ENCODE measurements around the gene SRSF4. TPM values are rescaled to one million over a fixed set of nuclear protein-coding genes. Genes with fewer than 3 reads are reported as not detected.
"Not testable (repeated sequence)": the region's sequence is repeated elsewhere in the genome, so short reads cannot be mapped to it uniquely, and the experiment has no call there.

The SRSF4 gene
- total RNA-seq, 1 experiment from 2014 or later: 22.6 TPM

GRCh38 chr1:29177022-29177705 is 4.5 kb downstream of the SRSF4 start:
- in situ Hi-C loops (cut with HindIII; ENCODE audit: low pct_unique_long_range_greater_than_20kb, low sequenced_read_pairs): no loop called here

DNA sequence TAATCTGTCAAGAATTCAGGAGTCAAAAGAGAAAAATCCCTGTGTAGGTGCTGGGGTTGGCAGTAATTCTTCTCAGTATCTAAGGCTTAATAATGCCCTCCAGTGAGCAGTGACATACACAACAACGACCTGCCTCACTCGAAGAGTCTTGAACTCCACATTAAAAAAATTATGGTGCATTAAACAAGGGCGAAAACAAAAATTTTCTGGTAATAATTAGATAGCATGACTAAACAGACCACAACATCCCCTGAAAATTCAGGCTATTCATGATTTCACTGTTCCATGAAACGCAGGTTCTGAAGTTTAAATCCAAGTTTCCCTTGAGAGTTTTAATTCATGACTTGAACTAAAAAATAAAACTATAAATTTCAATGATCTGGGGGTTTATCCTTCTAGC is 5.1 kb downstream of the SRSF4 start:
- in situ Hi-C loops (cut with HindIII; ENCODE audit: low pct_unique_long_range_greater_than_20kb, low sequenced_read_pairs): no loop called here
- DNase-seq (ENCODE audit: low read depth, low spot score): no peak

More at GRCh38 chr1:29177022-29177705, 4.5 kb downstream of the SRSF4 start:
- DNase-seq (ENCODE audit: low read depth, low spot score): no peak

DNA sequence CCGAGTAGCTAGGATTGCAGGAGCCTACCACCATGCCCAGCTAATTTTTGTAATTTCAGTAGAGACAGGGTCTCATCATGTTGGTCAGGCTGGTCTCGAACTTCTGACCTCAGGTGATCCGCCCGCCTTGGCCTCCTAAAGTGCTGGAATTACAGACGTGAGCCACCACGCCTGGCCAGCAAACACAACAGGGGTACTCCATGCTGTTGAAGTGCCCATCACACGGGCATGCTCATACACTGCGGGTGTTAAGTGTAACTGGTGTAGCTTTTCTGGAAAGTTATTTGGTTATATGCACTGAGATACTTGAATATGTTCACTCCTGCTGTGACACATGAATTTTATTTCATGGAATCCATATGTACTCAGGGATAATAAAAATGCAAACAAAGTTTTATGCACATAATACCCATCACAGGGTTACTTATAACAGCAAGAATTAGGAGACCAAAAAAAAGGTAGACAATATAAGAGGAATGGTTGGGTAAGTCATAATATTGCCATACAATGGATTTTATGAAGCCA is 9.2 kb downstream of the SRSF4 start:
- in situ Hi-C loops (cut with HindIII; ENCODE audit: low pct_unique_long_range_greater_than_20kb, low sequenced_read_pairs): no loop called here
- no peak for DNase-seq (ENCODE audit: low read depth, low spot score)

DNA sequence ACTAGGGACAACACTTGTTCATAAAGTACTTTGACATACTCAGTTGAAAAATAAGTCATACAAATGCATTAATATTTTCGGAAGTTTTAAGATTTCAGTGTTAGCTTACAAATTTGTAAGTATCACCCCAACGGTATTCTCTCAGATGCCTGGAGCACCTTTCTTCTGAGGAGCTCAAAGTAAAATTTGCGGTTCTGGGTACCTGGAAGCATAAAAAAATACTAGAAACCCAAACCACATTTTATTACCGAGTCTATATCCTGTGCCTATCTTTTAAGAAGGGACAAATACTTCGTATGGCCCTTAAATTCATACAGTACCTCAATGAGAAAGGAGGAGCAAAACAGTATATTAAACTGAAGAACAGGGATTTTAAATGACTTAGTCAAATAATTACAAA is 10.2 kb downstream of the SRSF4 start:
- in situ Hi-C loops (cut with HindIII; ENCODE audit: low pct_unique_long_range_greater_than_20kb, low sequenced_read_pairs): no loop called here
- DNase-seq (ENCODE audit: low read depth, low spot score): no peak

DNA sequence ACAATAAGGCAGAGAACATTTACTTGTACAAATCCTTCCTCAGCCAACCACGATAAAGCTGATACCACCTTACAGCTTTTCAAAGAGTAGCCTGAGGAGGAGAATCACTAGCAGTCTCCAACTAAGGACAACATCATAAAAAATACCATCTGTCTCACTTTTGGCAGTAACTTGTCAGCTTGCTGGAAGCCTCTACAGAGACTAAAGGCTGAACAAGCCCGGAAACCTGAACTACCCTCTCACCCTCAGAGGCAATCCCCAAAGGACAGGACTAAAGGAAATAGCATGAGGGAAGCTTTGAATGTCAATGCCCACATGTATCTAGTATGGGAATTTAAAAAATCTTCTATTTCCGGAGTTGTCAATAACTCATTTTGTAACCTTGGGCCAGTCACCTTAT is 10.6 kb downstream of the SRSF4 start:
- in situ Hi-C loops (cut with HindIII; ENCODE audit: low pct_unique_long_range_greater_than_20kb, low sequenced_read_pairs): no loop called here
- DNase-seq (ENCODE audit: low read depth, low spot score): no peak

GRCh38 chr1:29169976-29170375 is 11.7 kb downstream of the SRSF4 start:
- DNase-seq (ENCODE audit: low read depth, low spot score): no peak
- in situ Hi-C loops (cut with HindIII; ENCODE audit: low pct_unique_long_range_greater_than_20kb, low sequenced_read_pairs): no loop called here

- in situ Hi-C loops (cut with HindIII; ENCODE audit: low pct_unique_long_range_greater_than_20kb, low sequenced_read_pairs): no loop called here
- no peak for DNase-seq (ENCODE audit: low read depth, low spot score)
These were observed 13.8 kb downstream of the SRSF4 start for GRCh38 chr1:29167904-29168303.

DNA sequence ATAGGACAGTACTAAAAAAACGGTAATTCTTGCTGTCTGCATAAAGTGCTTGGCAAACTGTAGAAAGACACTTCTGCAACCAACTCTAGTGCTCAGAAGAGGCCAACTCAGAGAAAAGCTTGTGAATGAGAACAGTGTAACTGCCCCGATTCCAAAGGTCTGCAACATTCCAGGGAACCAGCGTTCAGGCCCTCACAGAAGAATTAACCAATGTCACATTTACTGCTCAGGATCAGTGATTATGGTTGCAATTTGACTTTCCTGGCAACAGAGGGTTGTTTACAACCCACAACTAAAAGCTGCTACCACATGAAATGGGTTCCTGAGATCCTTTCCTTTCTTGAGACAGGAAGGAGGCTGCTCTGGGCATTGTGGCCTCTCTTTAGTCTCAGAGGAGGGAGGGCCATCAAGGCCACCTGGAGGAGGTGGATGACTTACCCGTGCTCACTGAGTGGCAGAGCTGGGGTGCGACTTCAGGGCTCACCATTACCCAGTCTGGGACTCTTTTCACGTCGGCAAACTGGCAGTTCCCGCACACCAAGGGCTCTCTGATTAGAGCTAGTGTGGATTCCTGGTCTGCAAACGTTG is 15.3 kb downstream of the SRSF4 start:
- in situ Hi-C loops (cut with HindIII; ENCODE audit: low pct_unique_long_range_greater_than_20kb, low sequenced_read_pairs): no loop called here
- no peak for DNase-seq (ENCODE audit: low read depth, low spot score)

DNA sequence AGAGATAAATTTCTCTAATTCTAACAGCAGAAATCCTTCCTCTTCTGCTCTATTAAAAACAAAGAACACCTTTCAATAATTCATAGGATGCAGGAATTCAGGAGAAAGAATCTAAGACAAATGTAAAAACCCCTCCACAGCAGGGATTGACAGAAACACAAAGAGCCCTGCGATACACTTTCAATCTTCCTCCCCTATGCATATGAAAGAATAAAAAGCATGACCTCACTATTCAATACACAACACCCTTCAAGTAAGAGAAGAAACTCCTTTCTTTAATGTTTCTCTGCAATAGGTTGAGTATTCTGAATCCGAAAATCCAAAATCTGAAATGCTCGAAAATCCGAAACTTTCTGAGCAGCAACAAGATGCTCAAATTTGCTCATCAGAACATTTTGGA is 17.1 kb downstream of the SRSF4 start:
- in situ Hi-C loops (cut with HindIII; ENCODE audit: low pct_unique_long_range_greater_than_20kb, low sequenced_read_pairs): no loop called here
- DNase-seq (ENCODE audit: low read depth, low spot score): no peak

- DNase-seq (ENCODE audit: low read depth, low spot score): no peak
These were observed 19.1 kb downstream of the SRSF4 start for GRCh38 chr1:29162476-29163138.

DNA sequence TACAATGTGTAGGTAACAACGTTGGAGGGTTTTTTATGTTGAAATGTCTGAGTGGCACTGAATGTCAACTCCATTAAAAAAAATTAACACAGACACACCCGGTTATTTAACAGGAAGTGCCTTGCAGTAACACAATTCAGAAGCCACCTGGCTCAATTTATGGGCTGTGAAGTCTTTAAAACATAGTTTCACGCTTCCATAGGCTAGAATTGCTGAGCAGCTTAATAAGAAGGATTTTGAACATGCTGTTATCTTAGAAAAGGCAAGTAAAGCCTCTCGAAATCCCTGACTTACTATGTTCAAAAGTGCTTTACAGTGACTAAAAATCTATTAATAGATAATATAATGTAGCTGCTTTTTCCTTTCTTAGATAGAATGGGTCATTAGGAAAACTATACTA is 19.7 kb downstream of the SRSF4 start:
- in situ Hi-C loops (cut with HindIII; ENCODE audit: low pct_unique_long_range_greater_than_20kb, low sequenced_read_pairs): no loop called here
- no peak for DNase-seq (ENCODE audit: low read depth, low spot score)

More at GRCh38 chr1:29162476-29163138, 19.1 kb downstream of the SRSF4 start:
- in situ Hi-C loops (cut with HindIII; ENCODE audit: low pct_unique_long_range_greater_than_20kb, low sequenced_read_pairs): no loop called here

GRCh38 chr1:29159773-29160172 is 21.9 kb downstream of the SRSF4 start:
- in situ Hi-C loops (cut with HindIII; ENCODE audit: low pct_unique_long_range_greater_than_20kb, low sequenced_read_pairs): no loop called here
- DNase-seq (ENCODE audit: low read depth, low spot score): peak; percentile 17

- no peak for DNase-seq (ENCODE audit: low read depth, low spot score)
- in situ Hi-C loops (cut with HindIII; ENCODE audit: low pct_unique_long_range_greater_than_20kb, low sequenced_read_pairs): no loop called here
These were observed 24.5 kb downstream of the SRSF4 start for GRCh38 chr1:29157269-29157601.

DNA sequence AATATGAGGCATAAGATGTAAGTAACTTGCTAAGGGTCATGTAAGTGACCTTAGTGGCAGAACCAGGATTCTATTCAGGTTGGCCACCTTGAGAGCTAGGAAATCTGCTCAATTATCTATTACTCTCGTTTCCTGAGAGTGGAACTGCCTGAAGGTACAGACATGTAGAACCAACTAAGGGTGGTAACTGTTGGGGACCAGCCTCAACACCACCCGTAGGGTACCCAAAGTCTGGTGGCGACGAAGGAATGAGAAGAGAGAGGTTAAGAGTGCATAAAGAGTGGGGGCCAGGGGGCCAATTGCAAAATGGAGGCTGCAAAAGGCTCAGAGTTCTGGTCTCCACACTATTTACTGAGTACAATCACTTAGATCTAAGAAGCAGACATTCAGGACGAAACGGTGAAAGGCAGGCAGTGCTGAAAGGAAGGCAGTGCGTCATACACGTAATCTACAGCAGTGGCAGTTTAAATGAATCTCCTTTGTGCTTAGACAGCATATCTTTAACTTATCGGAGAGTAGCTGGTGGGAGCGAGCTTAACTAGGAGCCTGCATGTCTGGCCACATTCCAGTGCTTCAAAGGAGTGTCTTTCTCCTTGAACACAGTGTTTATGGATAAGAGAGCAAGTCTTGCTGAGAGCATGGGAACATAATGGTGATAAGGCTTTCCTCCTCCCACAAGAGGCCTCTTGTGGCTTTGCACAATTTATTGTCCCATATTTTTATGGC is 25.0 kb downstream of the SRSF4 start:
- in situ Hi-C loops (cut with HindIII; ENCODE audit: low pct_unique_long_range_greater_than_20kb, low sequenced_read_pairs): no loop called here
- DNase-seq (ENCODE audit: low read depth, low spot score): no peak

DNA sequence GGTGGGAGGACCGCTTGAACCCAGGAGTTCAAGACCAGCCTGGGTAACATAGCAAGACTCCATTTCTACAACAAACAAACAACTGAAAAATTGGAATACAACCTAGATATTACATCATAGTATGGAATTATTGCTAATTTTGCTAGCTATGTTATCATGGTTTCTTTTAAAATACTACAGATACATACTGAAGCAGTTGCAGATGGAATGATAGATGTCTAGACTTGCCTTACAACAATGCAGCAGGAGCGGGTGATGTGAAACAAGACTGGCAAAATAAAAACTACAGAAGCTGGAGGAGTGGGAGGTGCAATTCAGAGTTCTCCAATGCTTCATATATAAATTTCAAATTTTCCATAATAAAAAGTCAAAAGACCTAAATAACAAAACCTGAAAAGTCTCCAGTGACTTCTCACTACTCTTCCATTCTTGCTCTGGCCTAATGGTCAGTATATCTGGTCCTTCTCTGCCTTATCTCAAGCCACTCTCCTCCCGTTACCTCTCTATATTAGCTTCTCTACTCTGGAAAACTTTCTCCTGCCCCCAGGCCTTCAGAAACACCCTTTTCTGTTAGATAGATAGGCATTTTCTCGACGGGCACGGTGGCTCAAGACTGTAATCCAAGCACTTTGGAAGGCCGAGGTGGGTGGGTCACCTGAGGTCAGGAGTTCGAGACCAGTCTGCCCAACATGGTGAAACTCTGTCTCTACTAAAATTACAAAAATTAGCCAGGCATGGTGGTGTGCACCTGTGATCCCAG is 29.5 kb downstream of the SRSF4 start:
- in situ Hi-C loops (cut with HindIII; ENCODE audit: low pct_unique_long_range_greater_than_20kb, low sequenced_read_pairs): no loop called here
- DNase-seq (ENCODE audit: low read depth, low spot score): no peak

- DNase-seq (ENCODE audit: low read depth, low spot score); in situ Hi-C loops (cut with HindIII; ENCODE audit: low pct_unique_long_range_greater_than_20kb, low sequenced_read_pairs): not testable (repeated sequence)
These were observed 31.4 kb downstream of the SRSF4 start for GRCh38 chr1:29150346-29150745.

GRCh38 chr1:29148656-29149491 is 32.8 kb downstream of the SRSF4 start:
- in situ Hi-C loops (cut with HindIII; ENCODE audit: low pct_unique_long_range_greater_than_20kb, low sequenced_read_pairs): no loop called here
- no peak for DNase-seq (ENCODE audit: low read depth, low spot score)

Measured in SK-MEL-5 (cell line).